ENCODE measurements around the gene PNRC1.

DNA sequence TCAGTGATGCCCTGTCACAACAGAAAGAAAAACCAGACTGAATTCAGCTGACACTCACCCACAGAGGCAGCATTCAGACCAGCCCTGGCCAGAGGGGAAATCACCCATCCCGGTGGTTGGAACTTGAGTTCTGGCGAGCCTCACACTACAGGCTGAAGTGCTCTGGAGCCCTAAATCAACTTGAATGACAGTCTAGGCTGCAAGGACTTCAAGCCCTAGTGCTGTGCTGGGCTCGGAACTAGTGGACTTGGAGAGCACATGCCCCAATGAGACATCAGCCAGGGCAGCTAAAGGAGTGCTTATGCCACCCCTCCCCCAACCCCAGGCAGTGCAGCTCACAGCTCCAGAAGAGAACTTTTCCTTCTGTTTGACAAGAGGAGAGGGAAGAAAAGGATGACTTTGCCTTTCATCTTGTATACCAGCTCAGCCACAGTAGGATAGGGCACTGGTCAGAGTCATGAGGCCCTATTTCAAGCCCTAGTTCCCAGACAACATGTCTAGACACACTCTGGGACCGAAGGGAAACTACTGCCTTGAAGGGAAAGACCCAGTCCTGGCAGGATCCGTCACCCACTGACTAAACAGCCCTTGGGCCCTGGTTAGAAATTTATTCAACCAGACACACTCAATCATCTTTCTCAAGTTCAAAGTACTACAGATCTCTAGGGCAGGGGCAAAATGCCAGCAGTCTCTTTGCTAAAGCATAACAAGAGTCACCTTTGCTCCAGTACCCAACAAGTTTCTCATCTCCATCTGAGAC is 43.2 kb upstream of the PNRC1 start:
- TF ChIP-seq, protein P1, sequence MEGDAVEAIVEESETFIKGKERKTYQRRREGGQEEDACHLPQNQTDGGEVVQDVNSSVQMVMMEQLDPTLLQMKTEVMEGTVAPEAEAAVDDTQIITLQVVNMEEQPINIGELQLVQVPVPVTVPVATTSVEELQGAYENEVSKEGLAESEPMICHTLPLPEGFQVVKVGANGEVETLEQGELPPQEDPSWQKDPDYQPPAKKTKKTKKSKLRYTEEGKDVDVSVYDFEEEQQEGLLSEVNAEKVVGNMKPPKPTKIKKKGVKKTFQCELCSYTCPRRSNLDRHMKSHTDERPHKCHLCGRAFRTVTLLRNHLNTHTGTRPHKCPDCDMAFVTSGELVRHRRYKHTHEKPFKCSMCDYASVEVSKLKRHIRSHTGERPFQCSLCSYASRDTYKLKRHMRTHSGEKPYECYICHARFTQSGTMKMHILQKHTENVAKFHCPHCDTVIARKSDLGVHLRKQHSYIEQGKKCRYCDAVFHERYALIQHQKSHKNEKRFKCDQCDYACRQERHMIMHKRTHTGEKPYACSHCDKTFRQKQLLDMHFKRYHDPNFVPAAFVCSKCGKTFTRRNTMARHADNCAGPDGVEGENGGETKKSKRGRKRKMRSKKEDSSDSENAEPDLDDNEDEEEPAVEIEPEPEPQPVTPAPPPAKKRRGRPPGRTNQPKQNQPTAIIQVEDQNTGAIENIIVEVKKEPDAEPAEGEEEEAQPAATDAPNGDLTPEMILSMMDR (IDR thresholded peaks at IDR 0.05; ENCODE audit: low read depth, low read length) = no peak
- TF ChIP-seq EZH2phosphoT487 (IDR thresholded peaks at IDR 0.05; ENCODE audit: low read depth) = no peak

All from OCI-LY3 (cell line).